ENCODE measurements around the gene CFAP54.
A peak's percentile ranks its signal among the peaks of the same experiment; 100 is the strongest.
"Not testable (repeated sequence)": the region's sequence is repeated elsewhere in the genome, so short reads cannot be mapped to it uniquely, and the experiment has no call there.

The CFAP54 gene

DNA sequence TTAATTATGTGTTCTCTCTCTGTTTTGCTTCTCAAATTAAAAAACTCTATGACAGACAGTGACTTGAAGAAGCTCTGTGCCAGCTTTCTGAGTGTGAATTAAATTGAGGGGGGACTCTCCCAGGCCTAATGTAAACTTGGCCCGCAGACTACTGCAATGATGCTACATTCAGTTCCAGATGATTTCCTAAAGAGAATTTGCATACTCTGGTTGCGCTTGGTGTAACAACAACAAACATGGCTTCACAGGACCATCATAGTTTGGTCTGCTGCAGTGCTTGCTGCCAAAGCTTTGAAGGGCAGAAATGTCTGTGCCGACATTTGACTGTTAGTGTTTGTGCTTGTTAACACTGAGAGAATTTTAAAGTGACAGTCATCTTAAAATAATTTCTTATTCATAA lies 25.0 kb downstream of the CFAP54 start:
- no peak for DNase-seq

DNA sequence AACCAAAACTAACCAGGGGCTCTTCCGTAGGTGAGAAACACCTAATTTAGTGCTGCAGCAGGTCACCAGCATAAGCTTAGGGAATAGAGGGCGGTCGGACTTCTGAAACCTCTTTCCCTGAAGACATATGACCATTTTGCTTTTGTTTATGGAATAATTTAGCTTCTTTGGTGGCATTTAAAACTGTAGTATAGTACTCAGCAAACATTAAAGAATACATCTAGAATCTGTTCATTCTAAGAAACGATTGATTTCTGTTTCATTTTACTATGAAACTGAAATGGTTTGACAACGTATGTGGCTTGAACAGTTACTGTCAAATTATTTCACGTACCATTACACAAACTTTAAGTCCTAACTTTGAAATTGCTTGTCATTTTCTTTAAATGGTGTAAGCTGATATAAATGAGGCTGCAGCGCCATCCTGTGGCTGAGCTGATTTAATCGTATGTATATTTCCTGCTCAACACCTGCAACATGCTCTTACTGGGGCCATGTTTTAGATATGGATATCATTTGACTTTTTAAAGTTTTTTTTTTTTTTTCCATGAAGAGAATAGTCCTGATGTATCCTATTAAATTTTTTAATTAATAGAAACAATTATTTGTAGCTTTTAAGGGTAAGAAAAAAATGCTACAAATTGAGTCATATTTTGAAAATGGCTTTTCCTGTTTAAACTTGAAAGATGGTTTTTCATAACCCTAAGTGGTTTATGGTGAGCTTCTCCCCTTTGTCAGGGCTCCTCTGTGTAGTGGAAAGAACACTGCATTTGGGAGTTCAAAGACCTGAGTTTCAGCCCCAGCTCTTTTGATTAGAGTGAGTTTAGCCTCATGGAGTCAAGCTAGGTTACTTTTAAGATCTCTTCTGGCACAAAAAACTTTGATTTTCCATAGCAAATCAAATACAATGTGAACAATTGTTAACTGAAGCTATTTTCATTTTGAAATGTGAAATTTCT lies 27.4 kb downstream of the CFAP54 start:
- peak; percentile 42 for DNase-seq

DNA sequence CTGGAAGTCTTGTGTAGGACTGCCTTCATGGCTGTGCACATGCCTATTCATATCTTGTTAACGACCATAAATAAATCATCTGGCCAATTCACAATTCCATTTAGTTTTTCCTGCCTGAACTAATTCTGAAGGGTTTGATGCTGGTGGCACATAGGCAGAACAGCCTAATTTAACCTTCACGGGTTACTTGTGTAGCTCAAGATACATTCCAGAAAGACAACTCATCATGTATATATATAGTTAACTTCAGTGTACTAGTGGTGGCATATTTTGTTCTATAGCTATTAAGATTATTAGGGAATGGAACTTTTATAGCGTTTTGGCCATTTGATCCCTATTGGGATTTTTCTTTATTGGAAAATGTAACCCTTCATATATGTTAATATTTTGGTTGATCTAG lies 31.4 kb downstream of the CFAP54 start:
- no peak for DNase-seq

DNA sequence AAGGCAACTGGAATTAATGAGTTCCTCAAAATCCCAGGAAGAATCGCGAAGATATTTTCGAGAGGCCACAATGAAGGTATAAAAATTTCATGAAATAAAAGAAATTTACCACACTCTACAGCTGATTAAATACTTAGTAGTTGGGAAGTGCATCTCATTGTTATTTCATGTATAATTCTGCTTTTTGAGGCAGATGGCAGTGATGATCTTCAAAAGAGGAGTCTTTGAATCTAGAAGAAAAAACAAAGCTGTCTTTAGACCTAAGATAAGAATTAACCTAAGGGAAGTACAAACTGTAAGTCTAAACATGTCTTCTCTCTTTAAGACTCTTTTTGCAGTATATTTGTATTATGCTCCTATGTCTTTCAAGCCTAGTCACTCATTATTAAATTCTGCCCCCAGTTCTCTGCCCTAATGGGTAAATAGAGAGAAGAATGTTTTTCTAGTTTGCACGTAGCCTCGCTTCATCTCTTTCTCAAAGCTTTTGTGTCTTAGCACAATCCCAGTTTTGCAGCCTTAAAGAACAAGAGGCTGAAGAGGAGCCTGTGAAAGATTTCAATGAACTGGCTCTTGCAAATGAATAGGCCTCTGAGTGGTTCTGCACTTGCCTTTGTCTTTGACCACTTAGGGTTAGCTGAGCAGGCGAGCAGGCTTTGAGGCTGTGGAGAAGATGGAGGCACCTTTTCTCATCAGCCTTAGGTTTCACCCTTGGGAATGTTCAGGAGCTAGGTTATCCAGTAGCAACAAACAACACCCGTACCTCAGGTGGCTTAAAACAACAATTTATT lies 32.7 kb downstream of the CFAP54 start:
- DNase-seq: no peak

DNA sequence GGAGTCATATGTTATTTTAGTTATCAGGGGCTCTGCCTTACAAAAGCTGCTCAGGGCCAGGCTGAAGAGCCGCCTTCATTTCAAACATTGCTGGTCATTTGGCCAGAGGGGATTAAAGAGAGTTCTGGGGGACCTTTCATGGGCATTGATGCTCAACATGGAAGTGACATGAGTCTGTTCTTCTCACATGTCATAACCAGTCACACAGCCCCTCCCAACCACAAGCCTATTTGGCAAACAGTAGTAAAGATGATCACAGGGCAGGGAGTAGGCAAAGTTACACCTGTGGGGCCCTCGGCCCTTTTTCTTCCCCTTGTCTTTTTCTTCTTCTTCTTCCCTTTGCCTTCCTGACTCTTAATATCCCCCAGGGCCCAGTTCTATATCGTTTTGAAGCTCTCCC lies 33.3 kb downstream of the CFAP54 start:
- no peak for DNase-seq

DNA sequence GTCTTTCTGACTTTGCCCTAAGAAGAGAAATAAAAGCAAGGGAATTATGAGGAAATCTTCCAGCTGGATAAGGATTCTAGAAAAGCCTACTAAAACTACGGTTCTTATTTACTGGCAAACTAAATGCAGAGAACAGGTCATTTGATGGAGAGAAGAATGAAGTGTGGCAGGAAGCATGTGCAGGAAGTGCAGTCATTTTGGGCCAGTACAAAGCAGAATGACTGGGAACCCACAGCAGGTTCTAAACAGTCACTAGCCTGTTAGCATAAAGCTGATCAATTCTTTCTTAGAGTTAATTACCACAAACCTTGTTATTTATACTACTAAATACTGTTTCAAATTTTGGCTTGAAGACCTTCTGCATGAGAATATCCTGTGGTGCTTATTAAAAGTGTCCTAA lies 36.7 kb downstream of the CFAP54 start:
- no peak for DNase-seq

DNA sequence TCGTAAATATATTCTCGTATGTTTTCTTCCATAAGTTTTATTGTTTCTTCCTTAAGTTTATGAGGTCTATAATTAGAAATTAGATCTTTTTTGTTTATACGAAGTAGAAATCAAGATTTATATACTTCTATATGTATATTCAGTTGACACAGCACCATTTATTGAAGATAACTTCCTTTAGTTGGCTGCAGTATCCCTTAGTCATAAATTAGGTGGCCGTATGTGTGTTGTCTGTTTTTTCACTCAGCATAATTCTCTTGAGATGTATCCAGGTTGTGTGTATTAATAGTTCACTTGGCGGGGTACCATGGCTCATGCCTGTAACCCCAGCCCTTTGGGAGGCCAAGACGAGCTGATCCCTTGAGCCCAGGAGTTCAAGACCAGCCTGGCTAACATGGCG lies 40.5 kb downstream of the CFAP54 start:
- no peak for DNase-seq

DNA sequence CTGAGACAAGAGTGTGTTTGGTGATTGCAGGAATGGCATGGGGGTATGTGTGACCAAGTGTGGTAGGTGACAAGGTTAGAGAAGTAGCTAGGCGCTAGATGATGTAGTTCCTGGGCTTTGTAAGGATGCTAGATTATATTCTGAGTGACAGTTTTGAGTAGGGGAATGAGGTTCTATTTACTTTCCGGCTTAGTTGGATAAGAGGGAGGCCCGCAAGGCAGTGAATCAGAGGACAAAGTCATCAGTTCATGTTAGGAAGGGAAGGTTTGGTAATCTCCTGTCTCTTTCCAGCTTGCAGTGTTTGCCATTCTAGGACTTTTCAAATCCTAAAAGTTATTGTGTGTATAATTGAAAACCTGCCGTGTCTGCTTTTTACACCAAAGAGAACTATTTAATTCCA lies 45.0 kb downstream of the CFAP54 start:
- no peak for DNase-seq

DNA sequence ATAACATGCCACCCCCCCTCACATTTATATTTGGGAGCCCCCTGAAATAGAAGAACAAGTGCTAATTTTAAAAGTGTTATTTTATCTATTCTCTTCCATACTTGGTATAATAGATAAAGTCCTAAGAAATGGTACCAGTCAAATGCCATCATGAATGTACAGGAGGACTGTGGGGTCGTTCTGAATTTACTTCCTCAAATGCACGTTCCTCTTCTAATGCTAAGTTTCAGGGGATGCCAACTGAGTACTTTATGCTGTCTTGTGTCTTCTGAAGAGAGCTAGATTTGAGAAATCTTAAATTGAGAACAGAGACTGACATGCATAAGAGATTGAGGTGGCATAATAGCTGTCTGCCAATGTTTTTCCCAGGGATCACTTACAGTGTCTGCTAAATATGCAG lies 59.0 kb downstream of the CFAP54 start:
- no peak for DNase-seq

DNA sequence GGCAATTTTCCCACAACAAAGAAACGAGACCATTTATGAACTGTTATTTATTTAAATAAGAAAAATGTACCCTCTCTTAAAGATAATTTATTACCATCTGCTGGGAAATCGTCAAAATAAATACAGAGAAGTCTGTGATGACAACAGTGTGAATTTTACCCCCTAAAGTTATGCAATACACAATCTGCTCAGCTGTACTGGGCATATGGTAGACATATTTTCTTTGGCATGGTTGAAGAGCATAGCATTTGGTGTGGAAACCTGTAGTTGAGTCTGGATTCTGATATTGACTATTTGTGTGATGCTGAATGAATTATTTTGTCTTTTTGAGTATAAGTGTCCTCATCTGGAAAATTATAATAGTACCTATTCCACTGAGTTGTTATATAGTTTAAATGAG lies 60.0 kb downstream of the CFAP54 start:
- no peak for DNase-seq

DNA sequence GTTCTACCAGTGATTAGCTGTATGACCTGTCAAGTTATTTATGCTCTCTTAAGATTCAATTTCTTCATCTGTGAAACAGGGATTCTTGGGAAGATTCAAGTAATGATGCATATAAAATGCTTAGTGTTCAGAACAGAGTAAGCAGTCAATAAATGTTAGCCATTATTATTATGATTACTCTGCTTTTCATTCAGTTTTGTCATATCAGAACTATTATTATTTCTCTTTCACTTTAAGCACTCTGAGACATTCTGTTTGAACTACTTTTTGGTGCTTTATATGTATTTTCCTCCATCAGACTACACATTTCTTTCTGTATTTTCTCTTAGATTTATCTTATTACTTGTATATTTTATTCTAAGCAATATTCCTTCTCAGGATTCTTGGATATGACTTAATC lies 81.2 kb downstream of the CFAP54 start:
- DNase-seq: no peak

DNA sequence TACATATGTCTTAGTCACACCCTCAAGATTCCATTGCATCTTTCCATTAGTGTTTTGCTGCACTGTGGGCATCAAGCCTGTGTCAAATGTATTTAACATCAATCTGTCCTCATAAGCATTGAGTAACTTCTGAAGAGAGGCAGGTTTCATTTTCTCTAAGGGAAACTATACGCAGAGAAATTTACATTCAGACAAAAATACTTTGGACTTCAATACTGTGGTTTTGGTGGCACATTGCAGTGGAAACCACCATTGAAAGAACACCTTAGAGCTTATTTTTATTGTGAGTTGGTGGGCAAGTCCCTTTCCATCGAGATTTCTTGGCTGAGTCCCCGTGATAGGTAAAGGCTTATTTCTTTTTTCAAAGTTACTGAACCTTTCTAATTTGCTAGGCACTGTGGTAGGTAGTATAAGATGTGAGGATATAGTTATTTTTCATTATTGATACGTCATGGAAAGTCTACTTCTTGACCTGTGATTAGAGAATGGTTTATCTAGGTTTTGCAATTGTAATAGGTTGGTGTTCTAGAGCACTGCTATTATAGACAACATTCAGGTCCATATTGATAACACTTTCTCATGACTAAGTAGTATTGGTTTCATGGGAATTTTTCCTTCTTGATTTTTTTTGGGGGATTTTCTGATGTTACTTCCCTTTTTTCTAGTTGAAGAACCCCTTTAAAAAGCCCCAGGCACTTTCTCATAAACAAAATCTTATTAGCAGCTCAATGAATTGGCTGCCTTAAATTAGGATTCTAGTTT lies 81.9 kb downstream of the CFAP54 start:
- no peak for DNase-seq

DNA sequence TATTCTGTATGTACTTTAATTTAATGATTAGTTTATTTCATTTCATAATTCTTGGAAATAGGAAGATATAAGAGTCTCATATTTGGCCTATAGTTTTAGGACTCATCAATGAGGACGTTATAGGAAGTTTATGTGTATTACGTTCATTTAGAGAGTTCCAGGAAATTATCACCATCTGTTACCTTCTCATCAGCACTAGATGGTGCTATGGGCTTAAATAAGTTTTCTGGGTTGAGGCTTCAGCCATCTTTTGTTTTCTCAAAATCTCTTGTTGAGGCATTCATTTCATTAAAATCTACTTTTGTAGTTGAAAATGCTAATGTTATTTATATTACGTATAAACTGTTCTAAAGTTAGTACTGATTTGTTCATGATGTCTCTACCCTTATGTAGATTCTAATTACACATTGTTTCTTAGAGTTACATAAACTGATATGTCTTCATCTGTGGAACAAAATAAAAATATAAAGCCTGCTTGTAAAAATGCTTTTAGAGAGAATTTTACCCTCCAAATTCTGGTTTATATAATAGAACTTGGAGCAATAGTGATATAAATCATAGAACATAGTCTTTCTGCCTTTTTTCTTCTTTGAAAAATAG lies 89.2 kb downstream of the CFAP54 start:
- peak; percentile 1 for DNase-seq

DNA sequence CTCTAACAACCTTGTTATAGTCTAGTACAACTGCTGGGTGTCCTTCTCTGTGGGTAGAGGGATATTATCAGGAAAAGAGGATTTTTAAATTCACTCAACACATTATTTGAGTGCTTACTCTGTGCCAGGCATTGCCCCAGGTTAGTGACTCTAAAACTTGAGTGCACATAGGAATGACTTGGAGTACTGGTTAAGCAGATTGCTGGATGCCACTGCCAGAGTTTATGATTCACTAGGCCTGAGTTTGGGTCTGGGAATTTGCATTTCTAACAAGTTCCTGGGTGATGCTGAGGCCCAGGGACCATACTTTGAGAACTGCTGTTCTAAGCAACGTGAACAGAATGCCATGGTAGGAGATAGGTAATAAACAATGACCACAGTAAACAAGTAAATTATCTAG lies 96.6 kb downstream of the CFAP54 start:
- no peak for DNase-seq

DNA sequence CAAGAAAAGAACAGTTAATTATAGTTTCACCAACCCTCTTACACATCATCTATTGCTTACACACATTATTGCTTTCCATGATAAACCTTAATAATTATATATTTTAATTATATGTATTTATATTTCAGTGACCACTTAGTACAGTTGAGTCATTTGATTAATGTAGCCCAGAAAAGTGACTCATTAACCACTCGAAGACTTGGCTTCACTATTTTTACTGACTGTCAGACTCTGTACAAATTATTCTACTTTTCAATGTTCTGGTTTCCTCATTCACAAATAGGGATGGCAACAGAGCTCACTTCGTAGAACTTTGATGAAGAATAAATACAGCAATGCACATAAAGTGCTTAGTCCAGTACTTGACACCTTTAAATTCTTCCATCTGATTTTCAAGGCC lies 98.3 kb downstream of the CFAP54 start:
- DNase-seq: no peak

DNA sequence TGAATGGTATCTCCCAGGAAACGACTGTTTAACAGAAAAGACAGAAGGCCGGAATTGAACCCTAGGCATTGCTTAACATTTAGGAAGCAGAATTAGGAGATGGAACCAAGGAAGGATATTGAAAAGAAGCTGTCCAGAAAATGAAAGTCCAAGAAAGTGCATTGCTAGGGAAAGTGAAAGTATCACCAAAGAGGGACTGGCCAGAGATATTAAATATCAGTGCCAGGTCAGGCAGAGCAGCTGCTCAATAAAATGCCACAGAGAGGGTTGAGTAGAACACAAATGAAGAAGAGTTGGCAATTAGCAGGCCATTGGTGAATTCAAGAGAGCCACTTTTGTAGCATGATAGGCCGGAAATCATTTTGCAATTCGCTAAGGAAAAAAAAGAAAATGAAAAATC lies 101.6 kb downstream of the CFAP54 start:
- no peak for DNase-seq

DNA sequence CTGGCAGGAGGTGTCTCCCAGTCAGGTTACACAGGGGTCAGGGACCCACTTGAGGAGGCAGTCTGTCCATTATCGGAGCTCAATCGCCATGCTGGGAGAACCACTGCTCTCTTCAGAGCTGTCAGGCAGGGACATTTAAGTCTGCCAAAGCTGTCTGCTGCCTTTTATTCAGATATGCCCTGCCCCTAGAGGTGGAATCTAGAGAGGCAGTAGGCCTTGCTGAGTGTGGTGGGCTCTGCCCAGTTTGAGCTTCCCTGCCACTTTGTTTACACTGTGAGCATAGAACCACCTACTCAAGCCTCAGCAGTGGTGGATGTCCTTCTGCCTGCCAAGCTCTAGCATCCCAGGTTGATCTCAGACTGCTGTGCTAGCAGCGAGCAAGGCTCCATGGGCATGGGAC lies 115.0 kb downstream of the CFAP54 start:
- not testable (repeated sequence) for DNase-seq

DNA sequence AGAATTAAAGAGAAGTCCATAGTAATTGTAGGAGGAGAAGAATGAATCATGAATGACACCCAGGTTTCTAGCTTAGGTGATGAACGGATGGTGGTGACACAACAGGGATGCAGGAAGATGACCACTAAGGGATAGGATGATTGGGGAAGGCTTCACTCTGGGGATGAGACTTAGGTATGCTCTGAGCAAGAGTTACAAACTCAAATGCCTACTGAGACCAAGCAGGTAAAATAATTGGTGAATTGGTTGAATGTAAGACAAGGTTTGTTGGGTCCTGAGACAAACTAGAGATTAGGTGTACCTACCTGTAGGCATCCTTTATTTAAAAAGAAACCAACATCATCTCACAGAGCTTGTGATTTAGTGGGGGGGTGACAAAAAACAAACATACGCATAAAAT lies 116.3 kb downstream of the CFAP54 start:
- DNase-seq: no peak

DNA sequence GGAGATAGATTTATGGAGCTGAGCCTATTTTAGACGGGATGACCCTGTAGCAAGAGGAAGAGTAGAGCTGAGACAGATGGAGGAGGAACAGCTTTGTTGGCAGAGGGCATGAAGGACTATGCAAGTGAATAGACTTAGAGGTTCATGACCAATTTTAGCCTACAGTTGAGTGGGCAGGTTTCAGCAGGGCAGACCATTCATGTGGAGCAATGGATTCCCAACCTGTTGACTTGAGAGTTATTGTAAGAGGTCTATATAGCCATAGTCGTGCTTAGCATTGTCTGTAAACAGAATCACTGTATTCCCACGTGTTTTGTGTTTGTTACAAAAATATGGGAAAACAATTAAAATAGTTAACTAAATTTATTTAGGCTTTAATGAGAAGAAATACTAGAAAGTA lies 116.8 kb downstream of the CFAP54 start:
- DNase-seq: no peak

DNA sequence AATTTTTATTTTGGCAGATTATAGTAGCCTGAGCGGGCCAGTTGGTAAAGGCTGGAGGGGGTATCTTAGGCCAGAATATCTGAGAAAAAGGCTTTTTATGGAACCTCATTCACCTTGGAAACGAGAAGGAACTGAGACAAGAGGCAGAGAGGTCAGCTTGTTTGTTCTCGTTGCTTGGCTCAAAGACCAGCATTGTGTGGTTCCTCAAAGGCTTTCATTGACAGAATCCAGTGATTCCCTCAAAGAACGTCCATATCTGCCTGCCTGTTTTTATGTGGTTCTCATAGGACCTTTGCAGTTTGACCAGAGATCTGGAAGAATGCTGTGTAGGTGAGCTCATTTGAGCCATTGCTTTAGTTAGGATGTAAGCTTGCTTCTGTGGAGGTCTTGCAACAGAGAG lies 117.3 kb downstream of the CFAP54 start:
- DNase-seq: no peak

DNA sequence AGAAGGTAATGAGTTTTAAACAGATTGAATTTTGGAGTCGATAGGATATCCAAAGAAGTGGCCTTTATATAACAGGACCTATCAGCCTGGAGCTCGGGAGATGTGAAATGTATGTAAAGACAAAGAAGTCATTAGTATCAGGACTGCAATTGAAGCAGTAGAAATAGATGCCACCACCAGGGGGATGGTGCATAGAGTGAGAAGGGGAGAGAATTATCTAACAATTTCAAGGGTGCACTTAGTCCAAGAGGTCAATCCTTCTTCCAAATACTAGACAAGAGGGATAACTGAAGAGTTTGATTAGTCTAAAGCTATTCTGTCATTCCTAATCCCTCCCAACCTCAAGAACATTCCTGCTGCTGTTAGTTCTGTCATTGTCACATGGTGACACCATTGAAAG lies 127.8 kb downstream of the CFAP54 start:
- no peak for DNase-seq

DNA sequence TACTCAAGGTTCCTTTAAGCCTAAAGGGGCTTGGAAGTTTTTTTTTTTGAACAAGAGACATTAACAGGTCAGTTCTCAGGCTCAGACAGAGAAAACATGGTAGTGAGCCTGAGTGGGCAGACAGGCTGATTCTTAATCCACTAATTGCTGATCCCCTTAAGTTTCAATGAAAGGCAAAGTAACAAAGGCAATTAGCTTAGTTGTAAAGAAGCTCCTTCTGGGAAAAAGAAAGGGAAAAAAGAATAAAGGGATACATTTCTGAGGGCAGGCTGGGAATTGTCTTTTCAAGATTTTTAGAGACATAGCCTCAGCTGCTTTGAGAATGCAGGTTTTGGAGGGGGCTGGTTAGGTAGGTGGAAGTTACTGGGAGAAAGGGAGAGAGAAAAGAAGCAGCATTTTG lies 133.8 kb downstream of the CFAP54 start:
- no peak for DNase-seq

DNA sequence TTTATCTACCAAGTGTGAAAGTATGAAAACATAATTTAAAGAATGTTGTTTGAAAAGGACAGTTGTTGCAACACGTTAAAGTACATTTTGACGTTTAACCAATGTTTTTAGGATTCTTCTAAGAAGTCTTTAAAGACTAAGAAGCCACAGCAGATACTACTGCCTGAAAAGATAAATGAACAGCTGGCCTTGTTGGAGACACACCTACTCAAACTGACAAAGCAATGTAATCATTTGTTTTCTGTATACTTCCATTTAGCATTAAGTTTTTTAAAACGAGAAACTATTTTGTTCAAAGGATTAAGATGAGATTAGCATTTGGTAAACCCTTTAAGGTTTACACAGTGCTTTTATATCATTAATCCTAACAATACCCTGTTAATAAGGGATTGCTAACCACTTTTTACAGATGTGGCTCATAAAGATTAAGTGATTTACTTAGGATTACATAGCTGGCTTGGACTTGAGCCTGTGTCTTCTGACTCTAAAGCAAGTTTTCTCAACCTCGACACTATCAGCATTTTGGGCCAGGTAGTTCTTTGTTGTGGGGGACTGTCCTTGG lies 134.4 kb downstream of the CFAP54 start:
- no peak for DNase-seq

Data from GF-D8 (cell line).